Keratinocyte (primary cell): Measurements from ENCODE around the gene STMND1. TPM values are rescaled to one million over a fixed set of nuclear protein-coding genes. Genes with fewer than 3 reads are reported as not detected.

Source experiments
- DNase-seq: peaks from one replicate; pipeline ENCODE4 v3.0.0-alpha.2; 2011; ENCODE audit warnings: low read depth, missing footprints, low spot score
- FAIRE-seq: peaks from 2 replicates; lab custom pipeline; 2011; peaks lifted over from hg19 to GRCh38; lab: Jason Lieb, UNC
- H2AFZ ChIP-seq: 2 replicates; pipeline ENCODE4 v1.6.0; 2012; ENCODE audit warnings: low read length, control low read depth, inconsistent platforms; ENCODE audit not compliant: control insufficient read depth
- H3K27ac ChIP-seq: 2 replicates; pipeline ENCODE4 v1.5.1; 2011; ENCODE audit warnings: low read length; ENCODE audit not compliant: control insufficient read depth, insufficient read depth
- H3K27me3 ChIP-seq: 3 replicates; pipeline ENCODE4 v1.6.0; 2011; ENCODE audit warnings: low read length; ENCODE audit not compliant: control insufficient read depth, insufficient read depth; ENCODE audit errors: extremely low read depth
- H3K36me3 ChIP-seq, 2 experiments: 2 replicates in 1 of 2; 3 replicates in 1 of 2; pipeline ENCODE4 v1.5.1; 2011; ENCODE audit warnings: low read length in 2 of 2, mild to moderate bottlenecking in 1 of 2; ENCODE audit not compliant: control insufficient read depth in 2 of 2, insufficient read depth in 2 of 2; ENCODE audit errors: extremely low read depth in 1 of 2
- H3K4me1 ChIP-seq: 3 replicates; pipeline ENCODE4 v1.5.1; 2011; ENCODE audit warnings: low read length; ENCODE audit not compliant: control insufficient read depth, insufficient read depth; ENCODE audit errors: extremely low read depth
- H3K4me2 ChIP-seq: 3 replicates; pipeline ENCODE4 v1.6.0; 2011; ENCODE audit warnings: low read depth, low read length; ENCODE audit not compliant: control insufficient read depth, insufficient read depth; ENCODE audit errors: extremely low read depth
- H3K4me3 ChIP-seq, 3 experiments: fragments of 200-600 bp in 1 of 3; sonication (generic) in 1 of 3; 2 replicates in 2 of 3; 3 replicates in 1 of 3; pipeline ENCODE4 v1.5.1; 2011 to 2016; ENCODE audit warnings: low read length in 3 of 3, mild to moderate bottlenecking in 3 of 3, control low read depth in 2 of 3, inconsistent platforms in 1 of 3, low read depth in 1 of 3, mixed read lengths in 1 of 3, mixed run types in 1 of 3, moderate library complexity in 1 of 3; ENCODE audit not compliant: control insufficient read depth in 2 of 3, insufficient read depth in 2 of 3; ENCODE audit errors: extremely low read depth in 1 of 3
- H3K79me2 ChIP-seq: 2 replicates; pipeline ENCODE4 v1.6.0; 2012; ENCODE audit warnings: low read length; ENCODE audit not compliant: control insufficient read depth, insufficient read depth
- H3K9ac ChIP-seq: 3 replicates; pipeline ENCODE4 v1.6.0; 2011; ENCODE audit warnings: low read length; ENCODE audit not compliant: control insufficient read depth, insufficient read depth; ENCODE audit errors: extremely low read depth
- H3K9me1 ChIP-seq: 3 replicates; pipeline ENCODE4 v1.6.0; 2011; ENCODE audit warnings: low read length; ENCODE audit not compliant: control insufficient read depth, insufficient read depth; ENCODE audit errors: extremely low read depth
- H3K9me3 ChIP-seq: 2 replicates; pipeline ENCODE4 v1.5.1; 2012; ENCODE audit warnings: low read depth, low read length; ENCODE audit not compliant: control insufficient read depth
- H4K20me1 ChIP-seq: 3 replicates; pipeline ENCODE4 v1.6.0; 2011; ENCODE audit warnings: low read length; ENCODE audit not compliant: control insufficient read depth, insufficient read depth; ENCODE audit errors: extremely low read depth
- CTCF ChIP-seq, 3 experiments: IDR thresholded peaks in 1 of 3; conservative IDR thresholded peaks in 1 of 3; optimal IDR thresholded peaks in 1 of 3; 2 replicates in 2 of 3; 3 replicates in 1 of 3; pipeline versions ENCODE3 to v1.5.1; 2011; ENCODE audit warnings: low read length in 3 of 3, mild to moderate bottlenecking in 3 of 3, moderate library complexity in 2 of 3, control low read depth in 1 of 3, inconsistent platforms in 1 of 3; ENCODE audit not compliant: insufficient read depth in 2 of 3; ENCODE audit errors: extremely low read depth in 1 of 3
- EZH2 ChIP-seq: IDR thresholded peaks from one replicate; pipeline ENCODE4 v1.6.1; 2012; ENCODE audit warnings: inconsistent platforms, mild to moderate bottlenecking, low read length, moderate library complexity
- dilution Hi-C: fragments of 300-500 bp; cut with MboI; formaldehyde crosslinking; loops from one replicate; pipeline ENCODE4 v1.7.0; 2020; ENCODE audit warnings: low sequenced_read_pairs; ENCODE audit not compliant: extremely low pct_ligation_motif_present
- polyA plus RNA-seq, 5 experiments: library from polyadenylated mRNA; depleted of rRNA in 3 of 5; stranded (reverse) in 3 of 5; stranded (forward) in 1 of 5; unstranded in 1 of 5; fragments of >200 nt; gene quantifications; 1 replicate in 1 of 5; 2 replicates in 3 of 5; 3 replicates in 1 of 5; pipeline versions ENCODE4 v1.2.1 to v1.2.3, GENCODE V29; 2011 to 2012; ENCODE audit warnings: missing spikeins in 2 of 5, low read depth in 1 of 5, low replicate concordance in 1 of 5

The STMND1 gene
- polyA plus RNA-seq, 1 donor (not counting 4 experiments of a cell fraction or from before 2014, with no cell fraction given) = not detected

GRCh38 chr6:17083397-17083796 is 18.5 kb upstream of the STMND1 start:
- Histone ChIP-seq H3K27me3 (no peaks in the 10 kb centered on the region), H3K27ac (no peak overlapping the region), H4K20me1 (no peaks in the 10 kb centered on the region), H3K4me1 (no peaks in the 10 kb centered on the region), H3K9me1 (no peaks in the 10 kb centered on the region), H3K9ac (no peak overlapping the region), H3K79me2 (no peaks in the 10 kb centered on the region), H2AFZ (no peak overlapping the region), H3K4me3 (no peak overlapping the region), H3K9me3 (no peaks in the 10 kb centered on the region), H3K36me3 (no peaks in the 10 kb centered on the region), H3K4me2 (no peak overlapping the region)
- dilution Hi-C loops = no loop called here
- TF ChIP-seq EZH2 = no peak
- no peak for TF ChIP-seq CTCF (optimal IDR thresholded peaks at IDR 0.05 in 1 of 3, IDR thresholded peaks at IDR 0.05 in 1 of 3, conservative IDR thresholded peaks at IDR 0.05 in 1 of 3; ENCODE audit: extremely low read depth in 1 of 3, insufficient read depth in 2 of 3, low read length in 3 of 3)
- DNase-seq = no peak
- FAIRE-seq = no peak

GRCh38 chr6:17086469-17086868 is 15.4 kb upstream of the STMND1 start:
- H3K9ac ChIP-seq = no peak overlapping the region
- H3K27me3 ChIP-seq = no peaks in the 10 kb centered on the region
- H3K4me1 ChIP-seq = no peaks in the 10 kb centered on the region
- FAIRE-seq = peak; percentile 84
- DNase-seq = peak; percentile 40
- no peaks in the 10 kb centered on the region for H3K36me3 ChIP-seq
- no peaks in the 10 kb centered on the region for H3K79me2 ChIP-seq
- no peaks in the 10 kb centered on the region for H3K9me1 ChIP-seq
- dilution Hi-C loops = no loop called here
- H4K20me1 ChIP-seq = no peaks in the 10 kb centered on the region
- no peak overlapping the region for H3K4me3 ChIP-seq
- H2AFZ ChIP-seq = no peak overlapping the region
- H3K9me3 ChIP-seq = no peaks in the 10 kb centered on the region
- peak overlapping the region; percentile 37 for H3K4me2 ChIP-seq
- no peak overlapping the region for H3K27ac ChIP-seq
- peak; percentile 50 to 74 (median 54) for TF ChIP-seq CTCF (optimal IDR thresholded peaks at IDR 0.05 in 1 of 3, IDR thresholded peaks at IDR 0.05 in 1 of 3, conservative IDR thresholded peaks at IDR 0.05 in 1 of 3; ENCODE audit: extremely low read depth in 1 of 3, insufficient read depth in 2 of 3, low read length in 3 of 3)
- no peak for TF ChIP-seq EZH2
